GM19328 (cell line): ENCODE results near the gene CD79B.
"Not testable (repeated sequence)": the region's sequence is repeated elsewhere in the genome, so short reads cannot be mapped to it uniquely, and the experiment has no call there.

Source experiments
- ATAC-seq: cut with Tn5 transposase; IDR thresholded peaks from one replicate; pipeline ENCODE4 v1.9.1; 2021; ENCODE audit warnings: mild to moderate bottlenecking, moderate library complexity; ENCODE audit not compliant: unreplicated experiment

CD79B gene

GRCh38 chr17:63881935-63882601, 50.1 kb downstream of the CD79B start, which contains the start of gene GH2:
Gene GH2, minus strand, starts transcription at chr17:63881944. Its CDS starts 143 bp downstream, at chr17:63881801.
- no peak for ATAC-seq

GRCh38 chr17:63881337-63881736, 50.8 kb downstream of the CD79B start:
- not testable (repeated sequence) for ATAC-seq

- ATAC-seq, result no peak
These were observed 51.4 kb downstream of the CD79B start for GRCh38 chr17:63880706-63881105.
